Left ventricle myocardium superior (tissue), 1 donor: ENCODE results near the gene TSPAN14. TPM values are rescaled to one million over a fixed set of nuclear protein-coding genes. Genes with fewer than 3 reads are reported as not detected.
"Not testable (repeated sequence)": the region's sequence is repeated elsewhere in the genome, so short reads cannot be mapped to it uniquely, and the experiment has no call there.

ENCODE experiments used
- ATAC-seq: fragments of 200-7000 bp; cut with Tn5 transposase; one replicate; pipeline ENCODE4 v1.9.1; 2020; ENCODE audit warnings: mild to moderate bottlenecking, moderate library complexity
- DNase-seq: peaks from one replicate; pipeline ENCODE4 v3.0.0-alpha.2; 2020
- intact Hi-C: fragments of 100-400 bp; cut with micrococcal nuclease; formaldehyde crosslinking; loops from one replicate; pipeline ENCODE4 v1.11.0; 2022
- total RNA-seq: library from RNA; stranded (reverse); fragmentation: NEBNext Ultra II Directional; extraction: Animal tissue kit (Norgen Biotek cat#: 25700); gene quantifications from one replicate; pipeline ENCODE4 v1.2.1, GENCODE V29; 2021
- donor health status: DM: no; HTN: yes; CAD: no; lungs with severe emphysema.

Gene TSPAN14
- total RNA-seq, 1 donor from 2014 or later = 41.2 TPM

DNA sequence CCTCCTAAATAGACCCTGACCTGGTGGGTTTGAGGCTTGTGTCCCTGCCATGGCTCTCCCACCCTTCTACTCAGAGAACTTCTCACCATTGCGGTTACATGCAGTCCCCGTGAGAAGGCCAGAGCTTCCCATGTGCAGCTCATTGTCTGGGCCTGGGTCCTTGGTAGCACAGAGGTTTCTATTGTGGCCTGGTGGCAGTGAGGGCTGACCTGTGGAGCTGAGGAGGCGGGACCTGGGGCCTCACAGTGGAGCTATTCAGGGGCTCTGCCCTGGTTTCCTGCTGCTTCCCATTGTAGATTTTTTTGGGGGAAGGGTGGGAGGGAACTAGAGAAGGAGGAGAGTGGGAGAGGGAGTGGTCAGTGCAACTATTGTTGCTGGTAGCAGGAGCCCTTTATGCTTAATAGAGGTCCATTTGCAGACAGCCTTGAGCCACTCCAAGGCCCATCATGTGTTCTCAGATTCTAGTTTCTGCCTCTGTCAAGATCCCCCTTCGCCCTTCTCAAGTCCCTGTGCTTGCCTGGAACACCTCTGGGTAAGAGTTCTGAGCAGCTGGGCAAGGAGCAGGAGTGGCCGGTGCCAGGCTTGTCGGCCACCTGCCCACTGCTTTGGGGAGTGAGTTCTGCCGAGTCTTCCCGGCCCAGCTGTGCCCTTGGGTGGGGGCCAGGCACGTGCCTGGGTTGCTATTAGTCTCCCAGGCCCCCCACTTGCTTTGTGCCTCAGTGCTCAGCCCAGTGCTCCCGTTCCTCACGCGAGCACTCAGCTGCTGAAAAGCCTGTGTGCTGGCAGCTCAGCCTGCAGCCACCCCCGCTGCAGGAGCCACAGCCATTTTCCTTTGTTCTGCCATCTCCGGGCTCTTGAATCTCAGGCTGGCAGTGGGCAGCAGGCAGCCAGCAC, 10.7 kb downstream of the TSPAN14 start:
- intact Hi-C loops = no loop called here
- DNase-seq (peak; percentile 53), ATAC-seq (peak; percentile 37)

DNA sequence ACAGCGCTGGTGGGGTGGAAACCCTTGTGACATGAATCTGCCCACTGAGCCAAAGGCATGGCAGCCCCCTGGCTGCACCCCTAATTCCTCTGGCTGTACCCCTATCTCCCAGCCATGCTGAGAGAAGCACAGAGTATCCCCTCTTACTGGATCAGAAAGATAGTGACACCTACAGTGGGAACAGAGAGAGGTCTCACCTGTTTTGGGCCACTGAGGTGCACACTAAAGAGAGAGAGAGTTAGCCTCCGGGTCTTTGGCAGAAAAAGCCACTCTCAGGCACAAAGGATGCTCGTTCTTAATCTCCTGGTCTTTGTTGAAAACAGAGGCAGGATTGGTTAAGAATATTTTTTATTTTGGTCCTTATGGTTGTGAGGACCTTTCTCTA, 11.3 kb downstream of the TSPAN14 start:
- no peak for ATAC-seq
- DNase-seq = no peak
- intact Hi-C loops = no loop called here

DNA sequence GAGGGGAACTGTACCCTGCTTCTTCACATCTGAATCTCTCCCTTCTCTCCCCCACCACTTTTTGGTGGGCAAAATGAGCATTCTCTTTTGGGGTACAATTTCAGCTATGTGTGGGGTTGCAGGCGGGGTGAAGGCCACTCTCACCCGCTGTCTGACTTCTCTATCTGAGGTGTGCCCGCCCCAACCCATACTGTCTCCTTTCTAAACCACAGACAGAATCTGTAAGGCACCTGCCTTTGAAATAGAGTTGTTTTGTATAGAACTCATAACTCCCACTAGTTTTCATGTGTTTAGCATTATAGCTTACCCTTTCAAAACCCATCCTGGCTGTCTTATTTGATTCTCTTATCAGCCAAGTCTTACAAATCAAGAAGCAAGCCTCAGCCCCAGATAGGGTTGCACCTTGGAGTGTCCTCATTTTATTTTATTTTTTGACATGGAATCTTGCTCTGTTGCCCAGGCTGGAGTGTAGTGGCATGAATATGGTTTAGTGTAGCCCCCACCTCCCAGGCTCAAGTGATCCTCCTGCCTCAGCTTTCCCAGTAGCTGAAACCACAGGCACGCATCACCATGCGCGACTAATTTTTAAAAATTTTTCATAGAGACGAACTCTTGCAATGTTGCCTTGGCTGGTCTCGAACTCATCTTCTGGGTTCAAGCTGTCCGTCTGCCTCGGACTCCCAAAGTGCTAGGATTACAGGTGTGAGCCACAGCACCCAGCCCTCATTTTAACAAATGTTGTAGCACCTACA, 11.9 kb downstream of the TSPAN14 start:
- ATAC-seq (no peak), DNase-seq (no peak)
- intact Hi-C loops = no loop called here

DNA sequence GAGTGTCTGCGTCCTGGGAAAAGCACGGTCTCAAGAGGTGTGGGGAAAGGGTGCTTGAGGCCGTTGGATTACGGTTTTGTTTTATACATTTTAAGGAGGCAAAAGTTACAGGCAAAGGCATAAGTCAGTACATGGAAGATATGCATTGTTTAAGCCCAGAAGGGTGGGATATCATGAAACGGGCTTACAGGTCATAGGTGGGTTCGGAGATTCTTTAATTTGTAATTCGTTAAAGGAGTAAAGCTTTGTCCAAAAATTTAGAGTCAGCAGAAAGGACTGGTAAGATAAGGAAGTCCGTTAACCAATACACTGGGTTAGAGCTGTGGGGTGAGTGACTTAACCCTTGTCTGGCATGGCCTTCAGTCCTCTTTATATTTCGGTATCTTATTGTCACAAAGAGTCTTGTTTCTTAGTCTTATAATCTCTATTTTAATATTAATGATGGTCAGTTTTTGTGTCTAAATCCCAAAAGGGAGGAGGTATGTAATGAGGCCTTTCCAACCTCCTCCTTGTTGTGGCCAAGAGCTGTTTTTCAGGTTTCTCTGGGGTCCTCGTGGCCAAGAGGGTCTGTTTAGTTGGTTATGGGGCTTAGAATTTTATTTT, 12.7 kb downstream of the TSPAN14 start:
- intact Hi-C loops = no loop called here
- DNase-seq = no peak
- ATAC-seq = no peak

DNA sequence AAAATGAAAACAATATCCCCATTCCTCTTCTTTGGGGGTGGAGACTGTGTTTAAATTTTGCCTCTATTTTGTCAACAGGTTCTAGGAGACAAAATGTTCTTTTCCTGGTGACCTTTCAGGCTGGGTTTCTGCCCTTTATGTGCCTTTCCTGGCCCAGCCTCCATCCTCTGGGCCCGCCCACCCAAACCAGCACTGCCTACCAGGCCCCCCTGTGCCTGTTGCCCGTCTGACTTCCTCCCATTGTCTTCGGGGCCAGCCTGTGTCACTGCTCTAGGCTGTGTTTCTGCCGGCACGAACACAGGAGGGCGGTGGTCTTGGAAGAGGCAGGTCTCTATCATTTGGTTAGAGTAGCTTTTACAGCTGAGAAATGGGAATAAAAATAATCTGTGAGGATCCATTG, 13.9 kb downstream of the TSPAN14 start:
- ATAC-seq (peak; percentile 81), DNase-seq (peak; percentile 78)
- intact Hi-C loops = no loop called here

DNA sequence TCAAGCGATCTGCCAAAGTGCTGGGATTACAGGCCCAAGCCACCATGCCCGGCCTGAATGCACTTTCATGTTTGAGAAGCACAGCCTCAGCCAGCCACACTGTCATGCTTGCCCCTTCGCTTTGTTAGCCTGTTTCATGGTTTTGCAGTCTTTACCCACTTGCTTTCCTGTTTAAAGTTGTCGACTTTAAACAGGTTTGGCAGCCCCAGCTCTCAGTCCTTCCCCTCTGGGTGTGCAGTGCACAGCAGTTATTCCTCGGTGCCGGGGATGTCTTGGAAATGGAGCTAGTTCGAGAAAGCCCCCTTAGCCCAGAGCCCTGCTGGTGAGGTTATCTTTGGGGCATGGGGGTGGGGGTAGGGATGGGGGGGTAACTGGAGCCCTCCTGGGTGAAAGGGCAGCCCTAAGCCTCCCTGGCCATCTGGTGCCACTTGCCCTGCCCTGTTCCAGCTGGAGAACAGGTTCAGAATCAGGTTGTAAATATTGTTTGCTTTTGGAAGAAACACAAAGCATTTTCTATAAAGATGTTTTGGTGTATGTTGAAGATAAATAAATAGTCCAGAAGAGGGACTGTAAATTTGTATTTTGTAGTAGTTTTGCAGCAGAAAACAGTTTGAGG, 14.8 kb downstream of the TSPAN14 start:
- DNase-seq = no peak
- ATAC-seq = no peak
- intact Hi-C loops = no loop called here

DNA sequence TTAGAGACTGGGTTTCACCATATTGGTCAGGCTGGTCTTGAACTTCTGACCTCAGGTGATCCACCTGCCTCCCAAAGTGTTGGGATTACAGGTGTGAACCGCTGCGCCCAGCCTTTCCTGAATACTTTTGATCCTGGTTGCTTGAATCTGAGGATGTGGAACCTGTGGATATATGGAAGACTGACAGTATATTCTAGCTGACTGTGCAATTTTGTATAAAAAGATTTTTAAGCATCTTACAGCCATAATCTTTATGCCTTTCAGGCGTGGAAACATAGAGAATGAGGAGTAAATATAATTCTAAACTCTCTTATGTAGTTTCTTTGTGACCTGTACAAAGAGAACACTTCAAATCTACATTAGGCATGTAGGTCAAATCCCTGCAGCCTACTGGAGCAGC, 16.2 kb downstream of the TSPAN14 start:
- intact Hi-C loops = no loop called here
- no peak for ATAC-seq
- no peak for DNase-seq

DNA sequence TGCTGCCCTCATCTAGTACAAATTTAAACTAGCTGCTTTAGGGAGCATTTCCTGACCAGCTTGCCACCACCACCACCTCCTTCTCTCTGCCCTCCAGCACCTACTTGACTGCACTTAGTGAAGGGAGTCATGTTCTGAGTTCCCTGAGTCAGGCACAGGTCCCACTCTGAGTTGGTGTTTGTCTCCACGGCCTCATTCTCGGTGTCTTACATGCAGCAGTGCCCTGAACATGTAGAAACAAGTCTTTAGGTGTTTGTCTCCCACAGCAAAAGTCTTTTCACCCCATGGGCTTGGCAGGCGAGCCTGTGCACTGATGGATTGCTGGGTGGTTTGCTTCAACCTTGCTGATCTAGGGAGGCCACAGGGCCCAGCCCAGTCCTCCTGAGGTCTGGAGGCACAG, 16.9 kb downstream of the TSPAN14 start:
- DNase-seq (no peak), ATAC-seq (no peak)
- intact Hi-C loops = no loop called here

DNA sequence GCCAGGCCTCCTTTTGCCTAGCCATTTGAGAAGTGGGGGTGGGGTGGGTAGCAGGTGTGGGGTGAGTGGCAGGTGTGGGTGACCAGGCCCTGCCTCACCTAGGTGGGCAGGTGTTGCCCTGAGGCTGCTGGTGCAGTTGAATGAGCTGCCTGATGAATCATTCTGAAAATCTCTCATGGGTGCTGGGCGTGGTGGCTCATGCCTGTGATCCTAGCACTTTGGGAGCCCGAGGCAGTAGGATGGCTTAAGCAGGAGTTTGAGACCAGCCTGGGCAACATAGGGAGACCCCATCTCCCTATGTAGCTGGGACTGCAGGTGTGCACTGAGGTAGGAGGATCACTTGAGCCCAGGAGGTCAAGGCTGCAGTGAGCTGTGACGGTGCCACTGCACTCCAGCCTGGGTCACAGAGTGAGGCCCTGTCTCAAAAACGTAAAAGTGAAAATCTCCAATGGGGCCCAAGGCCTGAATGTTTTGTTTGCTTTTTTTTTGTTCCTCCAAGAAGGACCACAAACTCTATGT, 17.7 kb downstream of the TSPAN14 start:
- no peak for ATAC-seq
- DNase-seq = no peak
- intact Hi-C loops = no loop called here

DNA sequence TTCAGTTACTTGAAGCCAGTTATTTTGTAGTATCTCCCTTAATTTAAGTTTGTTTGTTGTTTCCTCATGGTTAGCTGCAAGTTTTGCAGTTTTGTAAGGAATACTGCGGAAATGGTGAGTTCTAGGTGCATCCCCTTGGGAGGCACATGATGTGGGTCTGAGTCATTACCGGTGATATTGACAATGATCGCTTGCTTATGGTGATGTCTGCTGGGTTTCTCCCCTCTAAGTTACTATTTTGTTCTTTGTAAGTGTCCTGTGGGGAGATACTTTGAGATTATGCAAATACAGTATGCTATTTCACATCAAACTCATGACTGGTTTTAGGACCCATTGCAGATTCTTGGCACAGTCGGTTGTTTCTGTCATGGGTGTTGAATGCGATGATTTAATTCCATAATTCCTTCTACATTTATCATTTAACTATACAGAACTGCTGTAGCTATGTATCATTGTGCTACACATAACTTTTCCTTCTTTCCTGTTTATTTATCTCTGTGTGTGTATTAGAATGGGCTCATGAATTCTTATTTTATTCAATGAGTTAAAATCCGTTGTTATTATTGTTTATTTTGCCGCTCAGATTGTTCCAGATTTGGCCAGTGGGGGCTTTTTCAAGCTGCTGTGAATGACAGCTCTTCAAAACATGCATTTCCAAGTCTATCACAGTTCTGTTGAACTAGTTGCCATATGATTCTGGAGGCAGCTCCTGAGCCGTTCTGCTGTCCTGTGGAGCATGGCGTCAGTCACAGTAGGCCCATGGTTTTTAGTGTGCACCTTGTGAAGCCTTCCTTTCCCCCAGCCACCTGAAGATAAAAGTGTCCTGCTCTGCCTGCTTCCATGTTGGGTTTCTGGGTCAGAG, 18.4 kb downstream of the TSPAN14 start:
- ATAC-seq = no peak
- no peak for DNase-seq
- intact Hi-C loops = no loop called here

DNA sequence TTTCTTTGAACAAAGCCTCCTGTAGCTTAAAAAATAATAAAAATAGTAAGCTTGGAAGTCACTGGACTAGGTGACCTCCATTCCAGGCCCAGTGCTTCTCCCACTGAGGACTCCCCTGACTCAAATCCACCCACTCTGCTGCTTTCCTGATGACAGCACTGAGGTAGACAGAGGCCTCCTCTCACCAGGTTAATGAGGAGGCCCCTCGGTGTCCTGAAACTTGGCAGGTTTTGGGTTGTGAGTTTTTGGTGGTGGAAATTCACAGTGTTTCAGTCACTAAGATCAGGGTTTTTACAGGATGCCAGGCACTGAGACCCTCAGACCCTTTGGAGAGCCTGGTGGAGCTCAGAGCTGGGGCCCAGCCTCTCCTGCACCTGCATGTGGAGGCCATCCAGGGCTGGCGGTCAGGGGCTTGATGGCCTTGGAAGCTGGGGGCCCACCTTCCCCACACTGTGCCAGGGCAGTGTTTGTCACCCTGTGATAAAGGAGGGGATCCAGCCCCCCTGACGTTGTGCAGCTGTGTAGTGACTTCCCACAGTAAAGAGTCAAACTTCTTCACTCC, 19.1 kb downstream of the TSPAN14 start:
- DNase-seq (no peak), ATAC-seq (no peak)
- intact Hi-C loops = no loop called here

DNA sequence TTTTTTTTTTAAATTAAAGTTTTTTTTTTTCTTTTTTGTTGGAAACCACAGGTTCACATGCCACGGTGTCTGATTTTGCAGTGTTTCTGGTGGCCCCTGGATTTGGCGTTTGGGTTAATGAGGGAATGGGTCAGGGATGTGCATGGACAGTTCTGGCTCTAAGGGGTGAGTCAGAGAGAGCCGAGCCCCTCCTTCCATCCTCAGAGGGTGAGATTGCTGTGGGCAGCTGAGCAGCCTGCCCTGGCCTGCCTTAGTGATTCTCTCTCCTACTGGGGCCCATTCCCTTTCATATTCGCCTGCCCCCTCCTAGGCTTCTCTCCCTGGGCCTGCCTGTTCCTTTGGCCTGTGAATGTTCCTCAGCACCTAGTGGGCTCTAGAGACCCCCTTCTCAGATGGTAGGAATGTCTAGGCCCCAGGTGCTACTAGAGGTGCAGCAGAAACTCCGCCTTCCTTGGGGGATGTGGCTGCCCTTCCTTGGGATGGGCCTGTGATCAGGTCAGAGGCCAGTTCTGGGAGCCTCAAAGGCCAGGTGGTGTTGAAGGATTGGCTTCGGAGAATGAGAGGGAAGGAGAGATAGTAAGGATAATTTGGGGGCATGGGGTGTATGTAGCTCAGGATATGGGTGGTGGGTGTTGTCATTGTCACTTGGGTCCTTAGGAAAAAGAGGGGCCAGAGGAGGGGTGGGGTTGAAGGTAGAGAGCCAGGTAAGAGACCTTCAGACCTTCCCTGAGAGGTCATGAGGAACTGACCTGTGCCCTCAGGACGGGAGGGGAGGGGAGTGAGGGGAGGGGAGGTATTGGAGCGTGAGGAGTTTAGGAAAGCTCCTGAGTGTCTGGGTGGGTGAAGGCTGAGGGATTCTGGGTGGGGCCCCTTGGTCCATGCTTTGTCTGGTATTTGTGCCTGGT, 19.8 kb downstream of the TSPAN14 start:
- ATAC-seq (no peak), DNase-seq (no peak)
- intact Hi-C loops = no loop called here

DNA sequence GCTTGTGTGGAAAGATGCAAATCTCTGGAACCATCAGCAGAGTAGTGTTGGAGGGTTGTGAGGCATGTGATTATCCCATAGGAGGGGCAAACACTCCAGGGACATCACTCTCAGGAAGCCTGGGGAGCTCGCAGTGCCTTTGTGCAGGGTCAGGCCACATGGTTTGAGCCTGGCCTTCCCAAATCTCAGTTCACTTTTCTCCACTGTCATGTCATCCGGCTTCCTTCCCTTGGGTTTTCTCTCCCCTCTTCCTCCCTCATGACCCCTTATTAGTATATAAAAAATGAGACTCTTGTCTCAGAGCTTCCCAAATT, 20.4 kb downstream of the TSPAN14 start:
- intact Hi-C loops = no loop called here
- DNase-seq (no peak), ATAC-seq (peak; percentile 56)

DNA sequence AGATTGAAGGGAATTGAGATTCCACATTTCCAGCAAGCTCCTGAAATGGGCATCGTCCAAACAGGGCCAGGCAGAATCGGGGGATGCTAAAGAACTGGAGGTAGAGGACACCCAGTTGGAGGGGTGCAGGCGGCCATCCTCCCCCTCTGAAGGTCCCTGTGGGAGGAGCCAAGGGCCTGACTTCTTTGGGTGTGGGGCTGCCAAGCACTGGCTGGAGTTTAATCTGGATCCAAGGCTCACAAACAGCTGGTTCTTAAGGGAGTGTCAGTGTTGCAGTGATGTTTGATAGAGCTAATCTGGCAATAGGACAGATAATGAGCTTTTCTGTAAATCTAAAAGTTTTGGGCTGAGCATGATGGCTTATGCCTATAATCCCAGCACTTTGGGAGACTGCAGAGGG, 20.8 kb downstream of the TSPAN14 start:
- intact Hi-C loops = no loop called here
- DNase-seq (no peak), ATAC-seq (peak; percentile 51)

DNA sequence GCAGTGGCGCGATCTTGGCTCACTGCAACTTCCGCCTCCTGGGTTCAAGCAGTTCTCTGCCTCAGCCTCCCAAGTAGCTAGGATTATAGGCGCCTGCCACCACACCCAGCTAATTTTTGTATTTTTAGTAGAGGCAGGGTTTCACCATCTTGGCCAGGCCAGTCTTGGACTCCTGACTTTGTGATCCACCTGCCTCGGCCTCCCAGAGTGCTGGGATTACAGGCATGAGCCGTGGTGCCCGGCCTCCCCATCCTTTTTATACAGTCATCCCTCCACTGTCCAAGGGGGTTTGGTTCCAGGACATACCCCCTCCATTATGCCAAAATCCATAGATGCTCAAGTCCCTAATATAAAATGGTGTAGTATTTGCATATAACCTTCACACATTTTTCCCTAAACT, 21.5 kb downstream of the TSPAN14 start:
- DNase-seq, ATAC-seq, intact Hi-C loops: not testable (repeated sequence)

DNA sequence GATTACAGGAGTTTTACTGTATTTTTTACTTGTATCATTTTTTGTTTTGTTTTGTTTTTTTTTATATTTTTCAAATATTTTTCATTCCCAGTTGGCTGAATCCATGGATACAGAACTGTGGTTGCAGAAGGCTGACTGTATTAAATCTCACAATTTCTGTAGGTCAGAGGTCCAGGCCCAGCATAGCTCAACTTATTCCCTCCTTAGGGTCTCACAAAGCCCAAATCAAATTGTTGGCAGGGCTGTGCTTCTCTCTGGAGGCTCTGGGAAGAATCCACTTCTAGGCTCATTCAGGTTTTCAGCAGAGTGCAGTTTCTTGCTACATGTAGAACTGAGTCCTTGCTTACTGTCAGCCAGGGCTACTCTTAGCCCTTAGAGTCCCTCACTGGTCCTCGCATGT, 22.6 kb downstream of the TSPAN14 start:
- ATAC-seq (no peak), DNase-seq (no peak)
- intact Hi-C loops = no loop called here

DNA sequence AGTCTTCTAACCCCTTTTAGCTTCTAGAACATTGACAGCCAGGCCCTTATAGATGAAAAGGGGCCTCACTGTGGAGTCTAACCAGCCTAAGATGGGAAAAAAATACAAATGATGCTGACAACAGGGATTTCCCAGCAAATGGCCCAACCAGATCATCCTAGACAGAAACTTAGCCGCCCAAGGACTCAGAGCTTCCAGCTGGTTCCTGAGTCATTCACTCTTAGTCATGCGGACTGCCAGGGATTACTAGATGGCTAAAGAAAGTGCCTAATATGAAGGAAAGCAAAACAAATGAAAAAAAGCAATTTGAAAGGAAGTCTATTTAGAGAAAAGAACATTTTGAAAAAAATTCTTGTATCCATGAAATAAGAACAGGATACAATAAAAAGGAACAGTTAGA, 23.7 kb downstream of the TSPAN14 start:
- intact Hi-C loops = no loop called here
- ATAC-seq (no peak), DNase-seq (no peak)

DNA sequence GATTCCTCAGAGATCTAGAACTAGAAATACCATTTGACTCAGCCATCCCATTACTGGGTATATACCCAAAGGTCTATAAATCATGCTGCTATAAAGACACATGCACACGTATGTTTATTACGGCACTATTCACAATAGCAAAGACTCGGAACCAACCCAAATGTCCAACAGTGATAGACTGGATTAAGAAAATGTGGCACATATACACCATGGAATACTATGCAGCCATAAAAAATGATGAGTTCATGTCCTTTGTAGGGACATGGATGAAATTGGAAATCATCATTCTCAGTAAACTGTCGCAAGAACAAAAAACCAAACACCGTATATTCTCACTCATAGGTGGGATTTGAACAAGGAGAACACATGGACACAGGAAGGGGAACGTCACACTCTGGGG, 26.3 kb downstream of the TSPAN14 start:
- ATAC-seq, DNase-seq, intact Hi-C loops: not testable (repeated sequence)
